Jurkat, Clone E6-1 (cell line): Measurements from ENCODE around the gene ITPKA. TPM values are rescaled to one million over a fixed set of nuclear protein-coding genes. Genes with fewer than 3 reads are reported as not detected.
"Not testable (repeated sequence)": the region's sequence is repeated elsewhere in the genome, so short reads cannot be mapped to it uniquely, and the experiment has no call there.

Experiments used
- DNase-seq: peaks from one replicate; pipeline ENCODE4 v3.0.0-alpha.2; 2011; ENCODE audit warnings: low read depth, low spot score
- H3K4me3 ChIP-seq: 2 replicates; pipeline ENCODE4 v1.5.1; 2011; ENCODE audit warnings: mild to moderate bottlenecking, low read length, control low read depth, moderate library complexity
- polyA plus RNA-seq: library from polyadenylated mRNA; unstranded; fragments of >200 nt; gene quantifications from one replicate; pipeline ENCODE4 v1.2.1, GENCODE V29; 2012; ENCODE audit warnings: missing spikeins; ENCODE audit not compliant: insufficient read length, insufficient read depth

ITPKA gene
- 3.5 TPM for polyA plus RNA-seq

DNA sequence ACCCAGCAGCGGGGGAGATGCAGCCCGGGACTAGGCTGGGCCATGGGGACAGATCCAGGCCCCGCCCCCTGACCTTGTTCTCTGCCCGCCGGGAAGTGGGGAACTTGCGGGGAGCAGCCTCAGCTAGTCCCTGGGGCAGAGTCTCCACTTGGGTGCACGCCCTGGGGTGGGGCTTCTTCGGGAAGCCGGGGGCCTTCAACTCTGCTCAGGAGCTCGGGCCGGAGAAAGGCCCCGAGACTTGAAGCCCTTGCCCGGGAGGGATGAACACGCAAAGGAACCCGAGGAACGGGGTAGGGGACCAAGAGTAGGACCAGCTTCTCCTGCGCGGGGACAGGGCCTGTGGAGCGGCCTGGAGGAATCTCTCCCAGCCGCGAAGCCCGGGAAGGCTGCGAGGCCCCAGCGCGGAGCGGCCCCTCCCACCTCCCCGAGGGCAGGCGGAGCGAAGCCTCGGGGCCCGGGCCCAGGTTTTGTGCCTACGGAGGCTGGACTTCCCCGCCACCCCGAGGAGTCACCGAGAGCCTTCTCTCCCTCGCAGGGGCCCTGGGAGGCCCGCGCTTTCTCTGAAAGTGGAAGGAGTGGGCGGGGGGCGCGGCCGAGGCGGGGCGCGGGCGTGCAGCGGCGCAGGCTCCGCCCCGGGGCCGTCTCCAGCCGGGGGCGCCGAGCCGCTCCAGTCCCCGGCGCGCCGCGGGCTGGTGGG, at the start of gene ITPKA:
Gene ITPKA (plus strand): TSS at position 670 of the 697 bp plus-strand sequence. CDS start 54 bp downstream, outside the sequence.
- DNase-seq = peak; percentile 47
- peak within 1 kb of the TSS; percentile 61 for H3K4me3 ChIP-seq

DNA sequence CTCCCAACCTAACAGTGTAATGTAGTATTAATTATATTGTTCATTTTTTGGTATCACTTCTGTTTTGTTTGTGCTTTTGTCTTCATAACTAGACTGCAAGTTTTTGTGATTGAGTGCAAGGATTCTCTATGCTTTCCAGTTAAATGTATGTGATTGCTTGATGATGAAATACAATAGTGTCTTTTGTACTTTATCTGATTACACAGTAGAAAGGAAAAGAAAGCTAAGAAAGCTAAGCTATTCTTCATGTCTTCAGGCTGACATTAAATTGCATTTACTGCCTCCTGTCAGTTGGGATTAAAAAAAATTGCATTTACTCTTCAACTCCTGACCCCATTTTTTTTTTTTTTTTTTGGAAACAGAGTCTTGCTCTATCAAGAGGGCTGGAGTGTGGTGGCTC, 48.3 kb upstream of the ITPKA start:
- H3K4me3 ChIP-seq = no peak overlapping the region
- no peak for DNase-seq

DNA sequence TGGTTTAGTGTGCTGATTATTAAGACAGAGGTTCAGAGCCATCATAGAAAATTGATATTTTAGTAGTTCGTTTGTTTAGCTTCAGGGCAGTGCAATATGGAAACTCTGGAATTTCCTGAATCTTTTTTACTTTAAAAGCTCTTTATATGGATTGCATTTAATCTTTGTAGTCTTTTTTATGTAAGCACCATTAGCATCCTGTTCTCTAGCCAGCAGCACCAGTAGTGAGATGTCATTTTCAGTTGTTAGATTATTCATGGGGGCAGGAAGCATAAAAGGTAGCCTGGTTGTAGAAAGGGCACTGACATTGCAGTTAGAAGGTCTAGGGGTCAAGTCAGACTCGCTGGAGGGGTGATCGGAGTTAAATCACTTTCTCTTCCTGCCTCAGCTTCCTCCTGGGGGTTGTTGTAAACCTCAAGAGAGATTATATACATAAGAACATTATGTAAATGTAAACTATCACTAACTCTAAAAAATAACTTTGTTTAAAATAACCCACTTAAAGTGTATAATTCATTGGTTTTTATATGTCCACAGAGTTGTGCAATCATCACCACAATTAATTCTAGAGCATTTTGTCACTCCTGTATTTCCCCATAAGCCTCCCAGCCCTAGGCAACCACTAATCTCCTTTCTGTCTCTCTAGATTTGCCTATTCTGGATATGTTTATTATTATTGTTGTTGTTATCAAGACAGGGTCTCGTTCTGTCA, 31.4 kb upstream of the ITPKA start:
- DNase-seq = no peak

DNA sequence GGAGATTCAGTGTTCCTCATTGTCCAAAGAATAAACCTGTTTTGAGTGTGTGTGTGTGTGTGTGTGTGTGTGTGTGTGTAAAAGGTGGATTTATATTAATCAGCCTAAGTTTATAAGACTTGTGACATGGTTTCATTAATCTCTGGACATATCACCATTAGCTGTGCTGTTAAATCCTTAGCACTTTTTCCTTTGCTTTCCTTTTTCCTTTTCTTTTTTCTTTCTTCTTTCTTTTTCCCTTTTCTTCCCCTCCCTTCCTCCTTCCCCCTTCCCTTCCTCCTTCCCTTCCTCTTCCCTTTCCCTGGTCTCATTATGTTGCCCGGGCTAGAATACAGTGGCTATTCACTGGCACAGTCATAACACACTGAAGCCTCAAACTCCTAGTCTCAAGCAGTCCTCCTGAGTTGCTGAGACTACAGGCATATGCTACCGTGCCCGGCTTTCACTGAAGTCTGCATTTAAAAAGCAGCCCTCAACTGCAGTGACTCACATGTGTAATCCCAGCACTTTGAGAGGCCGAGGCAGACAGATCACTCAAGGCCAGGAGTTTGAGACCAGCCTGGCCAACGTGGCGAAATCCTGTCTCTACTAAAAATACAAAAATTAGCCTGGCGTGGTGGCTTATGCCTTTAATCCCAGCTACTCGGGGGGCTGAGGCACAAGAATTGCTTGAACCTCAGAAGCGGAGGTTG, 28.6 kb upstream of the ITPKA start:
- H3K4me3 ChIP-seq = no peak overlapping the region
- DNase-seq = no peak

More for the DNA sequence above, 31.4 kb upstream of the ITPKA start:
- H3K4me3 ChIP-seq = no peak overlapping the region

DNA sequence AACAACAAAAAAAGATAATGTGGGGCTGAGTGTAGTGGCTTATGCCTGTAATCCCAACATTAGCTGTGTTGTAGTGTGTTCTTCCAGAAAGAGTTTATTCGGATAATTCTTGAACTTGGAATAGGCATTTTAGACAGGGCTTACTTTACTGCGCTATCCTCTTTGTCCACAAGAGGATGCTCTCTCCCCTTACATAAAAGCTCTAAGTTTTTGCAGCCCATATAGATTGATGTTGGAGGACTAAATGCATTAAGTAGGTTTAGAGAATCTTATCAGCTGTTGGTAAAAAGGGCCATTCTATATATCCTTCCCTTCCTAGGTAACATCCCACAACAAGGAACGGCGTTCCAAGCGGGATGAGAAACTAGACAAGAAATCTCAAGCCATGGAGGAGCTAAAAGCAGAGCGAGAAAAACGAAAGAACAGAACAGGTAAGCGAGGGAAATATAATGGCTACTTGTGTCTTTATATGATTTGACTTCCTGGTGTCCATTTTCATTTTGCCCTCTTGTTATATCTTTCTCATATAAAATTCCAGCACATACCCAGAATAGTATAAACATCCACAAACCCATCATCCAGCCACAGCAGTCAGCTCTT, 27.8 kb upstream of the ITPKA start:
- peak; percentile 55 for DNase-seq
- no peak overlapping the region for H3K4me3 ChIP-seq

DNA sequence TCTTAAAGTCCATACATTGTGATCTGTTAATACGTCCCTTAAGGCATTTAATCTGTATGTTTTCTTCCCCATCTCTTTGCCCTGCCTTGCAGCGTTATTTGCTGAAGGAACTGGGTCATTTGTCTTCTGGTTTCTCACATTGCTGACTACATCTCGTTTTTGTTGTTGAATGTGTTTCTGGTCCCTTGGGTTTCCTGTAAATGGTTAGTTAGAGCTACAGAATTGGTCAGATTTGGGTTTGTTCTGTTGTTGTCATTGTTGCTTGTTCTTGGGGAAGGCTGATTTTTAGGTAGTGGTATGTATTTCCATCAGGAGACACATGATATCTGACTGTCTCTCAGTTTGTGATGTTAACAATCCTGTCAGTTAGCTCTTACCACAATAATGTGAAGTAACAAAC, 27.0 kb upstream of the ITPKA start:
- H3K4me3 ChIP-seq = no peak overlapping the region
- DNase-seq = no peak

DNA sequence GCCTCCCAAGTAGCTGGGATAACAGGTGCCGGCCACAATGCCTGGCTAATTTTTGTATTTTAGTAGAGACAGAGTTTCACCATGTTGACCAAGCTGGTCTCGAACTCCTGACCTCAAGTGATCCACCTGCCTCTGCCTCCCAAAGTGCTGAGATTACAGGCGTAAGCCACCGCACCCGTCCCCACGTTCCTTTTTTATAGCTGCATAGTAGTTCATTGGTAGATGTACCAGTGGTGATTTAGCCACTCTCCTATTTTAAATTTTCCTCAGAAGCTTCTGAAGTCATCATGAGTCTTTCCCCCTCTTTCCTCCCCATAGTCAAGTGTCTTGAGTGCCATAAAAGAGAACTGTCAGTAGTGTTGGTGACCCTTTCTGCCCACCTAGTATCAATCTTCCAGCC, 24.0 kb upstream of the ITPKA start:
- not testable (repeated sequence) for H3K4me3 ChIP-seq, DNase-seq

DNA sequence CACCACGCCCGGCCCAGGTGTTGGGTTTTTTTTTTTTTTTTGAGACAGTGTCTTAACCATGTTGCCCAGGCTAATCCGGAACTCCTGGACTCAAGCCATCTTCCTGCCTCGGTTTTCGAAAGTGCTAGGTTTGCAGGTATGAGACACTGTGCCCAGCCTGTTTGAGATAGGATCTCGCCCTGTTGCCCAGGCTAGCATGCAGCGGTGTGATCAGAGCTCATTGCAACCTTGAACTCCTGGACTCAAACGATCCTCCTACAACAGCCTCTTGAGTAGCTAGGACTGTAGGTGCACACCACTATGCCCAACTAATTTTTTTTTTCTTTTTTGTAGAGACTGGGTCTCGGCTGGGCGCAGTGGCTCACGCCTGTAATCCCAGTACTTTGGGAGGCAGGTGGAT, 20.3 kb upstream of the ITPKA start:
- H3K4me3 ChIP-seq = no peak overlapping the region
- DNase-seq = no peak

DNA sequence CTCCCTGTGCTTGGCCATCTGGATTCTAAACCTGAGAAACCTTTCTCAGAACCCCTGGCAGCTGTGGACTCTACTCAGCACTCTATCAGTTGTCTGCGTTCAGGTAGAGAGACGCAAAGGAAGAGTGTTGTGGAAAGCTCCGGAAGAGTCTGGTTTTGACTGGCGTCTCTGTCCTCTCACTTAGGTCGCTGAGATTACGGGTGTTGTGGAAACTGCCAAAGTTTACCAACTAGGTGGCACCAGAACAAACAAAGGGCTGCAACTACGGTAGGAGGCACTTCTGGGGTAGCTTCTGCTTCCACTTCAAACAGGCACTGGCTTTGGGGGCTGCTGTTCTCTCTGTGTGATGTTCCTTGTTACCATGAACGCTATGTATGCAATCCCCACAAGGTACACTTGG, 19.2 kb upstream of the ITPKA start:
- DNase-seq = no peak
- no peak overlapping the region for H3K4me3 ChIP-seq

DNA sequence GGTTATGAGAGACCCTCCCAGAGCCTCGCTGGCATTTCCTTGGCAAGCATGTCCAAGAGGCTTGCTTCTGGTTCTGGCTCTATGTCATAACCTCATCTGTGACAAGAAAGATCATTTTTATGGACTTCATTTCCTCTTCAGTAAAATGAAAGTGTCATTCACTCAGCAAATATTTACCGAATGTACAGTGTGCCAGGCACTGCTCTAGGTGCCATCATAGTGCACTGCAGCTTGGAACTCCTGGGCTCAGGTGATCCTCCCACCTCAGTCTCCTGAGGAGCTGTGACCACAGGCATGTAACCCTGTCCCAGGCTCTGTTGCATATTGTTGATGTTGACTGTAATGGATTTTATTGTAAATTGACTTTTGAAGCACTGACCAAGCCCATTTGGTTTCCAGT, 18.7 kb upstream of the ITPKA start:
- no peak for DNase-seq
- H3K4me3 ChIP-seq = no peak overlapping the region

DNA sequence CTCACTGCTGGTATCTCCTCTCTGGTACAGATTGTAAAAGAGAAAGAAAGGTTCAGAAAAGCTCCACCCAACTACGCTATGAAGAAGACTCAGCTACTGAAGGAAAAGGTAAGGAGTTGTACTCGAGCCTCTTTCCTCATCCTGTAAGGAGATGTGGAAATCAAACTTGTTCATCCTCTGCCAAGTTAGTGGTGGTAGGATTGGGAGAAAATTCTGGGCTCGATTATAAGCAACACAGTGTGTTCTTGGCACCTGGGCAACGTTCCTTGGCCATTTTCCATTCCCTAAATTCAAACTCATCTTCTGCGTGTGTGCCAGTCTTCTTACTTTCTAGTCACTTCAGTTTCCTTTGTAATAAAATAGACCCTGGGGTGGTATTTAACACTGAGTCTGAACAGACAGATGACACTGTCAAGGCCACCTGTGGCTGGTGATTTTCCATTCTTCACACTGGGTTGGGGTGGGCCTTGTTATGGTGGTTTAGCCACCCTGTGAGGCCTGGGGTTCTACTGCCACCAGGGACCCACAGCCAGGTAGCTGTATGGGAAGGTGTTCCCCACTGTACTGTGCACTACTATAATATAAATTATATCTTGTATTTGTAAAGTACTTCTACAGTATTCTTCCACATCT, 17.1 kb upstream of the ITPKA start:
- no peak for DNase-seq
- no peak overlapping the region for H3K4me3 ChIP-seq

DNA sequence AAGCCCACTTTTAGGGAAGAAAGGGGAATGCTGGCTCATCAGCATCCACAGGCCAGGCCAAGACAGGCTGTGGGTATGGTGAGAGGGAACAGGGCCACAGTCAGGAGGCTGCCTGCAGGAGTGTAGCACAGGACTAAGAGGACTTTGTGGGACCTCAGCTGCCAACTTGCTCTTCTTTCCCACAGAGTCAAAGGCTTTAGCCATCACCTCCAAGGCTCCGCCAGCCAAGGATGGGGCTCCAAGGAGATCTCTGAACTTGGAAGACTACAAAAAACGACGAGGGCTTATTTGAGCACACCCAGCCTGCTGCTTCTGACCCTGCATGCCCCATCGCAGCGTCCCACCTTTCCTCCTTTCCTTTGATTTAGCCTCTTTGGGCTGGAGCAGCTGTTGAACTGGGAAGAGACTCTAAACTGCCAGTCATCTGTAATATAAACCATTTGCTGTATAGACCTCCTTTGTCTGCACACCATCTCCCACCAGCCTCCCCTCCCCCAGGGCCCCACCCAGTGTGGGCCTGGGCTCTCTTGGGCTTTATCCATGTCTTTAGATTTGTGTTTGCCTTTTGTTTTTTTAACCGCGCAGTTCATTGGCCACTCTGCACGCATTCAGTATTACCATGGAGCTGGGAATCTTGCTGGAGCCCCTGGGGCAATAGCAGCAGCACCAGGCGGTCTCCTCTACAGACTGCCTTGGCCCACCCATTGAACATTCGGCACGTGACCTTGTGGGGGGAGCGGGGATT, 13.1 kb upstream of the ITPKA start:
- DNase-seq = no peak
- no peak overlapping the region for H3K4me3 ChIP-seq

DNA sequence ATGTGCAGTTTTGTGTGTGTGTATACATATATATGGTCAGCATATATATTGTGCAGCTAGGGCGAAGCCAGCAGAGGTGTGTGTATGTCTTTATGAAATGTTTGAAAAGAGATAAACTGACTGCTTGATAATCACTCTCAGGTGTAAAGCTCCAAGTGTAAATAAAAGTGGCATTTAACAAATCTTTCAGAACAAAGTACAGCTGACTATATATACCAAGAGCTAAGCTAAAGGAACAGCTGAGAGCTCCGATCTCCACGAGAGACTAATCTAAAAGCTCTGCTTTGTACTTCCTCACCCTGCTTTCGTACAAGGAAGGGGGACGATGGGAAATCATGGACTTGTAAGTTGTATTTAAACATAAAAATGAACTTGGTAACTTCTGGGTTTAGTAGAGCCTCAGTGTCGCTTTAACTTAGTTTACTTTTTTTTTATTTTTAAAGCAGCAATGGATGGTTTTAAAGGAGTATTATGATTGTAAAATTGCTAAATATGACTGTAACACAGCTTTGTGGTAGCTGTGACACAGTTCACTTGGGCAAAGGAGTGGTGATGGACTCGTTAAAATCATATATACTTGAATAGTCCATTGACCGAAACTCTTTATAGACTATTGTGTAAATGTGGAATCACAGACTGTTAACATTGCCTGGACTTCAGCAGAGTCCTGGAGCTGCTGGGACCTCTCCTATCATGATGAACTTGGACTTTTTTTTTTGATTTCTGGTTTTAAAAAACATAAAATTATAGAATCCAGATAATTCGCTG, 11.4 kb upstream of the ITPKA start:
- no peak overlapping the region for H3K4me3 ChIP-seq
- DNase-seq = no peak

DNA sequence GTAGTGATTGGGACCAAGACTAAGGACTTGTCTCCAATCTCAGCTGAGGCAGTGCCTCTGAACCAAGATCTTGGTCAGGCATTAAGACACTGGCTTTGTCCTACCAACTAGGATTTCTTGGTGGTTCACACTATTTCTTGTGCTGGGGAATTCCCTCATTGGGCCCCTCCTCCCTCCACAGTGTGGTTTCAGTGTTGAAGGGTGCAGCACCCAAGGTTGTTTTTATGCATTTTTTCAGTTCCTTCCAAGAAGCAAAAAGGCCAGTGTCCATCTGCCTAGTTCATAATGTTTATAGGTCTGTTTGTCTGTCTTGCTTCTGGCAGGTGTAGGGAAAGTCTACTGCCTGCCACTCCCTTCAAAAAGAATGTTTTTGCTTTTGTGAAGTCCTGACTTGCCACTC, 10.6 kb upstream of the ITPKA start:
- no peak for DNase-seq
- no peak overlapping the region for H3K4me3 ChIP-seq

DNA sequence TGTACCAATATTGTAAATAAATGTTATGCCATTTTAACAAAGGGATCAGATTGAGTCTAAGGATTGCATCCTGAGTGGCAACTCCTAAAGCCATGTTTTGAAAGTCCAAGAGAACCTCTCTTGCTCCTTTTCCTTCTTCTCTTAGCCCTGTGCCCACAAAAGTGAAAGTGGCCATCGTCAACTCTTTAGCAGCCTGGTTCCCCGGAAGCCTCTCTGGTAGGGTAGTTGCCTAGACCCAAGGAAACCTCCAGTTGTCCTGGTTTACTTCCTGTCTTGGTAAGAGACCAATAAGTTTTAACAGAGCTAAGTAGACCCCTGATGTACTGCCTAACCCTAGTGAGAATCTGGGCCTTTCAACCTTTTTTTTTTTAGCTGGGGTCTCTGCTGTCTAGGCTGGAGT, 10.2 kb upstream of the ITPKA start:
- no peak overlapping the region for H3K4me3 ChIP-seq
- no peak for DNase-seq

DNA sequence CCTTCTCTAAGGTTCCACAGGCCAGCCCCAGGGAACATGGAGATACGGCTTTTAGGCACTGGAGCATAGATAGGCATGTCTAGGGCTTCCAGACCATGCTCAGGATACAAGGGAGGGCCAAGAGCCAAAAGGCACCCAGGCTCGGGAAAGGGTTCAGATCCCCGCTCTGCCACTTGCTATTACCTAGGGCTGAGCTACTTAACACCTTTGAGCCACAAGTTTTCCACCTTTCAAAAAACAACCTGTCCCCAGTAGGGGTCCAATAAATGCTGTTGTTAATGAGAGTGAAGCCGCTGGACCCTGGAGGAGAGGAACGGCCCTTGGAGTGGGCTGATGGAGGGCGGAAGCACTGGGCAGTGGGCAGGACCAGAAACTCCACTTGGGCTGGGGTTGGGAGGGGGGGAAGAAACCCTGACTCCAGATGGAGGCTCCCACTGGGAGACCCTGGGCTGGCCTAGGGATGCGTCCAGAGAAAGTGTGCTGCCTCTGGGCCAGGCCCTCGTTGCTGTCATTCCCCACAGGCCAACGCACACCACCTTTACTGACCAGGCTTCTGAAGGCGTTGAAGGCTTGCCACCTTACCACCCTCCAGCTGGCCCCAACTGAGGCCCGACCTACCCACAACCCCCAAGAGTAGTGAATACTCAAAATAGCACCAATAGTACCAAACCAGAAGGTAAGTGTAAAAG, 8.6 kb upstream of the ITPKA start:
- H3K4me3 ChIP-seq = no peak overlapping the region
- DNase-seq = no peak

DNA sequence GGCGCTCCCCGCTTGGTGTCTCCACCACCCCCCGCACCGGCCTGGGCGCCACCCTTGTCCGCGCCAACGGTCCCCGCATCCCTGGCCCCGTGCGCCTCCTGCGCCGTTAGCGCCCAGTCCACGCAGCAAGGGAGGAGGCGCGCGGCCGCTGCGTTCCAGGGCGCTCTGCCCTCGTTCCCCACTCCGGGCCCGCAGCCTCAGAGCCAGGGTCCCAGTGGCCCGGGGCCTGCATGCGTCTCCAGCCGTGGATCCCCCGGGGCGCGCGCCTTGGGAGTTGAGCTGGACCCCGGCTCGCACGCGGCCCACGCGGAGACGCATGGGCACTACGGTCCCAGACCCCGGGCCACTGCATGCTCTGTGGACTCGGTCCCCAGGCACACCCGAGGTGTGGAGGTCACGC, 7.4 kb upstream of the ITPKA start:
- DNase-seq = no peak
- no peak overlapping the region for H3K4me3 ChIP-seq

DNA sequence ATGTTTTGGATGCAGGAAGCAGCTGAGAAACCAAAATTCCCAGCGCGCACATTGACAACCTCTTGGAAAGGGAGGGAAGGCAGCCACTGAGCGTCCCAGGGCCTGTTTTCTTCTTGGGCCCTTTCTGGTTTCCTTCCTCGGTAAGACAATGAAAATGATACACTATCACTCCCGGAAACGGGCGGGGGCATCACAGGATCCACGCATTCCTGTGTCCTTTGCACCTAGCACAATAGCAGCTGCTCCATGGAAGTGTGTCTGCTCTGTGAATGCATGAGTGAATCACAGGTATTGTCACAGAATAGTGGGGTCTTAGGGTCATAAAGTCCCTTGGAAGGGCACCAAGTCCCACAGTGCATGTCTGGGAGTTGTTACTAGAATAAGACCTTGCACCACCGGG, 6.3 kb upstream of the ITPKA start:
- no peak for DNase-seq
- H3K4me3 ChIP-seq = no peak overlapping the region
